ENCODE measurements around the gene ADARB1.

Gene ADARB1

DNA sequence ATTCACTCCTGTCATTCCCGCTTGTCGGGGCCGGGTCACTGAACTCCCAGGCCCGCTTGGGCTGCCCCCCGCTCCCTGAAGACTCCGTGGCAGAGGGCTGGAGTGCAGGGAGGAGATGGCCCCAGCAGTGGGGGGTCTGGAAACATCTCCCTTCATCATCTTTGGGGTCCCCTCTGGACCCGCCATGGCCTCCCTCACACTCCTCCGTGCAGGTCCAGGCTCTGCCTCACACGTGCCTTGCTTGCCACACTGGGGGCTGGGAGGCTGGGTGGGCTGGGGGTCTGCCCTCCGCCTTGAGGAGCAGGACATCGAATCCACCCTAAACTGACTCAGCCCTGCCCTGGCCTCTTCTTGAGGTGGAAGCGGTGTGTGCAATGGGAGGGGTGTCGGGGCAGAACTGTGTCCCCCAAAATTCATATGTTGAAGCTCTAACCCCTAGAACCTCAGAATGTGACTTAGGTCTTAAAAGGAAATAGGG, 178.1 kb downstream of the ADARB1 start:
- DNase-seq (ENCODE audit: low spot score): no peak

DNA sequence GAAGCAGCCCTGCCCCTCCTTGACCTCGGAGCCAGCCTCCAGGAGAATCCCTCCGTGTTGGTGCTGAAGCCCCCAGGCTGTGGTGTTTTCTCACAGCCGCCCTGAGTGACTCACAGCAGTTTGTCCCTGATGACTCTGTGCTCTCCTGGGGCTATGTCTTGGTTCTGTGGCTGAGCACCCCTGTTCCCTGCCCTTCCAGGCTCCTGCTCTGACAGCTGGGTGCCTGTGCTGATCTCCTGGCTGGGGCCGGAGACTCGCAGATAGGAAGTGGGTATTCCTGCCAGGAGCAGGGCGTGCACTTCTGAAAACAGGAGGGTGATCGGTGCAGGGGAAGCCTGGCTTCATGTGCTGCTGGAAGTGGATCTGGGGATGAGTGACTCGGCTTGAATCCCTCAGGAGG, 178.8 kb downstream of the ADARB1 start:
- DNase-seq (ENCODE audit: low spot score): no peak

DNA sequence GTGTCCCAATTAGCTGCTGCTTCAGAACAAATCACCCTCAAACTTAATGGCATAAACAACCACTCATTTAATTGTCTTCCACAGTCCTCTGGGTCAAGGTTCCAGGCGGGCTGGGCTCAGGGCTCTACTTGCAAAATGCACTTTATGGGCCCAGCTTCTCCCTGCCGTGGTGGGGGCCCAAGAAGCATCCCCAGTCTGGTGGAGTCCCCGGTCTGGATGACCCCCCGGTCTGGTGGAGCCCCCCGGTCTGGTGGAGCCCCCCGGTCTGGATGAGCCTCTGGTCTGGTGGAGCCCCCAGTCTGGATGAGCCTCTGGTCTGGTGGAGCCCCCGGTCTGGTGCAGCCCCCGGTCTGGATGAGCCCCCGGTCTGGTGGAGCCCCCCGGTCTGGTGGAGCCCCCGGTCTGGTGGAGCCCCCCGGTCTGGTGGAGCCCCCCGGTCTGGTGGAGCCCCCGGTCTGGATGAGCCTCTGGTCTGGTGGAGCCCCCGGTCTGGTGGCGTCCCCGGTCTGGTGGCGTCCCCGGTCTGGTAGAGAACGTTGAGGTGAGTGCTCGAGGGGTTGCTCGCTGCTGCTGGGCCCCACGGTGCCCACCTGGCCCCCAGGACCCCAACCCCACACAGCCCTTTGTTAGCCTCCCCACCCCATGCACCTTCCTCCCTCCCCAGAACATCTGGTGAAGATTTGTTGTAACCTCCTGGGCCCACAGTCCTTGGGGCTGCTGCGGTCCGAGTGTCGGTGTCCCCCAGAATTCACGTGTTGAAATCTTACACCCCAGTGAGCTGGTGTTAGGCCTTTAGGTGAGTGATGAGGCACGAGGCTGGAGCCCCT, 179.5 kb downstream of the ADARB1 start:
- no peak for DNase-seq (ENCODE audit: low spot score)

DNA sequence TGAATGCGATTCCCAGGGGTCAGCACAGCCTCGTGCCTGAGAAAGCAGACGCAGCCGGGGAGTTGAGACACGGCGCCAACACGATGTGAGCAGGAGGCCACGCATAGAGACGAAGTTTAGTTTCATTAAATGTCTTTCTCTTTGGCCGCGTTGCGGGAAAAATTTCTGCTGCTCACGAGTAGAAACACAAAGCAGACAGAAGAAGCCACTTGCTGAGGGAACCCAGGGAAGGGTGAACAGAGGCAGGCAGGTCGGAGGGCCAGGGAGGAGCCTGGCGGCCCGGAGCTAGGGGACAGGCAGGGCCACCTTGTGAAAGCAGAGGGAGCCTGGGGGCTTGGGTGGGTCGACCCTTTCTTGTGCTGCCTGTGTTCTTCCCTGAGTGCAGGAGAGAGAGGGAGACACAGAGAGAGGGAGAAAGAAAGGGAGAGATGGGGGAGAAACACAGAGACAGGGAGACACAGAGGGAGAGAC, 180.1 kb downstream of the ADARB1 start:
- no peak for DNase-seq (ENCODE audit: low spot score)

DNA sequence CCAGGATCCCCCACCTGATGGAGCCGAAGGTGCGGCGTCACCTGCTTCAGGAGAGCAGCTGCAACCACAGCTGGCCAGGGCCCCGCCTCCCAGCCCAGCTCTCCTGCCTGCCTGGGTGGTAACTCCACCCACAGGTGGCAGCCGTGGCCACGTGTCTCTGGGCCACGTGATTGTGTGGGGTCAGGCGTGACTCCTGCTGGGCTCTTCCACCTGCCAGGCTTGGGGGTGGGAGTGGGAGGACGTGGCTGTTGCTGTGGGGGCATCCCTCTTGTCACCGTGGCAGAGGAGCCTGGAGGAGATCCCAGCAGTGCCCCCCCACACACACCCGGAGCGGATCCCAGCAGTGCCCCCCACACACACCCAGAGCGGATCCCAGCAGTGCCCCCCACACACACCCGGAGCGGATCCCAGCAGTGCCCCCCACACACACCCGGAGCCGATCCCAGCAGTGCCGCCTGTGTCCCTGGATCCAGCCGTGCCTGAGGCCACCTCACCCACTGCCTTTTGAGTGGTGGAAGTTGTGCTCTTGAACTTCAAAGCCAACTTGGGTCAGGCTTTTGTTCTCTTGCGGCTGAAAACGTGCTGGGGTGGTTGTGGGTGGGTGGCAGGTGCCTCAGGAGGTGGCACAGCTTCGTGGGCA, 181.1 kb downstream of the ADARB1 start:
- no peak for DNase-seq (ENCODE audit: low spot score)

DNA sequence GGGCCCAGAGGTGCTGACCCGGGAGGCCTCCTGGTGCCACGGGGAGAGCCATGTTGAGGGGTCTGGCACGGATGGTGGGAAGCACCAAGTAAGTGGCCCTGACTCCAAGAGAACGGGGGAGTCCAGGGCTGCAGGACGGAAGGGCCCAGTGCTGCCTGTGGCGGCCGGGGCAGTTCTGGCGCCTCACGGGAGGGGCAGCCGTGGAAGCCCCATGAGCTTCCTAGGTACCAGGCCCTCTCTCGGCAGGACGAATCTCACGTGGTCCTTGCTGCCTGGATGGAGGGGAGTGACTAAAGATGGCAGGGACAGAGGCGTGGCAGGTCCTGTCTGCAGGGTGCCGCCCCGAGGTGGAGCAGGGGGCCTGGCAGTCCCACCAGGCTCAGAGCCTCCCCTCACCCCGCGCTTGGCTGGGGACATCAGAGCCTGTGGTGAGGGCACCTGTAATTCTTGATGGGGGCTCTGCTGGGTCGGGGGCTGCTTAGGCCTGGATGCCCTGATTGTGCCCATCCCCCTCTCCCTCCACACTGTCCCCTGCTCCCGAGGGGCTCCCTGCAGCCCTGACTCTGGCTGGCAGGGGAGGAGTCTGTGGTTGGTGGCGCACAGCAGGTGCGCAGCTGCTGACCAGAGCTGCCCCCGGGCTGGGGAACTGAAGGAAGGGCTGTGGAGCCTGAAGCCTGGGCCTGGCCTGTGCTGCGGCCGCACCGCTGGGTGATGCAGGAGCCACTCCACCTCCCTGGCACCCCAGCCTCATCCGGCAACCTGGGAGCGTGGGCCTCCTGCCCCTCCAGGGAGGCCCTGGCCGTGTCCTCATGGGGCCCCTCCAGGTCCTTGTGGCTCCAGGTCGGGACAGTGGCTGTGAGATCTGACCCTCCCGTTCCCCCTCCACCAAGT, 181.9 kb downstream of the ADARB1 start:
- DNase-seq (ENCODE audit: low spot score): no peak

DNA sequence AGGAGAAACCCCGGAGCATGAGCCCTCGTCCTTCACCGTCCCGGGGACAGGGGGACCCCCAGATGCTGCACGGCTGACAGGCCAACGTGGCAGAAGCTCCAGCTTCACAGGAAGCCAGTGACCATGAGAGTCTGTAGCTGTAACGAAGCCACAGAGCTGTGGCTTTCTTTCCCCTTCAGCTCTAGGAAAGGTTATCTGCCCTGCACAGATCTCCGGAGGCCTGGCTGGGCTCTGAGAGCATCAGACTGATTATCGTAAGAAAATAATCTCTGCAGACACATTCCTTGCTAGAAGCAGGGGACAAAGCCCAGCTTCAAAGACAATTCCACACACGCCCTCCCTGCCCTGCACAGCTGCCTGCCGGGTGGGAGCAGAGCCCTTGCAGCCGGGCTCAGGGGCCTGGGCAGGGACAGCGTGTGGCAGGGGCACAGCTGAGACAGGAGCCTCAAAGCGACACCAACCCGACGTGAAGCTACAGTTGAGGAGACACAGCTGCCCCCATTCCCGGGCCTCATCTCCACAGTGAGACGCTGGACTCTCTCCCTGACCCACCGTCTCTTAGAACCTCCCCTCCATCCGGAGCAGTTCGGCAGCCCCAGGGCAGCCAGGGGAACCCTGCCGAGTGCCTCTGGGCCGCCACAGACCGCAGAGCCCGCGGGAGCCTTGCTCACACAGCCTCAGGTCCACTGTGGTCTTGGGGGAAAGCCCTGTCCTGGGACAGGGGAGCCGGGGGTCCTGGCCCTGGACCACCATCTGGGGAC, 182.7 kb downstream of the ADARB1 start:
- DNase-seq (ENCODE audit: low spot score): no peak

DNA sequence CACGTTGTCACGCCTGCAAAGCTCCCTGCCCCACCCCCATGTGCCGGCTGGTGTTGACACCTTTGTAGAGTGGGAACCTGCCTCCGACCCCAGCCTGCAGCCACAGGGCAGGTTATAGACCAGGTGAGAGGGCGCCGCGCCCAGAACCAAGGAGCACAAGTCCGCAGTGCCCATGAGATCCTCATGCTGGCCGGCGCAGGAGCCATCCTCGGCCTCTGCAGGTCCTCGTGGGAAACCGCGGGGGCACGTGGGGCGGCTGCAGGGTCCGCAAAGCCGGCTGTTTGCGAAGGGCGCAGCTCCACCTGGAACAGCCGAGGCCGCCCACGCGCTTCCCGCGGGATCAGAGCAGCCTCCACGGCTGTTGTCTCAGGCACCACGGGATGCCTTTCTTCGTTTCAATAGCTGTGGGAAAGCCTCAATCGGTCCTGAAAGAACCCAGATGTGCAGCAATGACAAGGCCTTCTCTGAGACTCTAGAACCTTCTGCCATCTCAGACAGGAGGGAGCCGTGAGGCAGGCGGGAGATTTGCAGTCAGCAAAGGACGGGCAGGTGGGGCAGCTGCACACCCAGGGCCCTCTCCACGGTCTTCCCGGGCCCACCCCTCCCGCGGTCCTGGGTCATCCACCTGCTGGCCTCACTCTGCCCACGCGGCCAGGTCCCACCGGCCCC, 183.4 kb downstream of the ADARB1 start:
- DNase-seq (ENCODE audit: low spot score): no peak

DNA sequence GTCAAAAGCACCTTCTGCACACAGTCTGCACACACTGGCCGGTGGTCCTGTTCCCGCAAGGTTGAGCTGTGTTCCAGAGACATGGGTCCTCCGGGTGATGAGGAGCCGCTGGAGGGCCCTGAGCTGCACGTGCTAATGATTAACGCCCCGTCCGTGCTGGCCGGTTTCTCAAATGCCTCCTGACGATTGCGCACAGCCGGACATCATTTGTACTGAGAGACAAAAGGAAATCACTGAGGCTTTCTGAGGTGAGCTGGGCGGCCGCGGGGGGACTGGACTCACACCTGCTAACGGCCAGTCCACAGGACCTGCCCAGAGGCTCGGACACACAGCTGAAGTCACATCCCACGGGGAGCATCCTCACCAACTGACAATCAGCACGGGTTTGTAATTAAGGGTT, 184.1 kb downstream of the ADARB1 start:
- no peak for DNase-seq (ENCODE audit: low spot score)

DNA sequence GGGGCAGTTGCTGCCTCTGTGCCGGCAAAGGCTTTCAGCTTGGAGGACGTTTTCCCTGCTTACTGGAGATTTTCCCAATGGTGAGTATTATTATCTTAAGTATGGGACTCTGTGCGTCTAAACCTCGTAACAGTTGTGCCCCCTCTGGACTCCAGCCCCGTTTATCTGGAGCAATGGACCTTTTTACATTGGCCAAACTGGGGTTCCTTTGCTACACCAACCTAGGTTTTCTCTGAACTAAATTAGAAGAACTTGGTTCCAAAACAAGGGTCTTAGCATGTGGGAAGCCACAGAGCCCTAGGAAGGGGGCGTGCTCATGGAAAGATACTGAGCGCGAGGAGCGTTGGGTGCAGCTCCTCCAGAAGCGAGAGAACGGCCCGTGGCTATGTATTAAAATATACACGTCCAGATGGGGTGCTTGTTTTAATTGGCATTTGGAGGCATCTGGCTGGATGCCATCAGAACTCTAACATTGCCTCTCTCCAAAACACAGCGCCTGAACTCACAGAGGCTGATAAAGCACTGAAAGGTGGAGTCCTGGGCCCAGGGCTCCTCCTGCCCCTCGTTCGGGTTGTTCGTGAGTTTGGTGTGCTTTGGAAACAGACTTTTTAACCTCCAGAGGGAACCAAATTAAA, 184.9 kb downstream of the ADARB1 start:
- no peak for DNase-seq (ENCODE audit: low spot score)

DNA sequence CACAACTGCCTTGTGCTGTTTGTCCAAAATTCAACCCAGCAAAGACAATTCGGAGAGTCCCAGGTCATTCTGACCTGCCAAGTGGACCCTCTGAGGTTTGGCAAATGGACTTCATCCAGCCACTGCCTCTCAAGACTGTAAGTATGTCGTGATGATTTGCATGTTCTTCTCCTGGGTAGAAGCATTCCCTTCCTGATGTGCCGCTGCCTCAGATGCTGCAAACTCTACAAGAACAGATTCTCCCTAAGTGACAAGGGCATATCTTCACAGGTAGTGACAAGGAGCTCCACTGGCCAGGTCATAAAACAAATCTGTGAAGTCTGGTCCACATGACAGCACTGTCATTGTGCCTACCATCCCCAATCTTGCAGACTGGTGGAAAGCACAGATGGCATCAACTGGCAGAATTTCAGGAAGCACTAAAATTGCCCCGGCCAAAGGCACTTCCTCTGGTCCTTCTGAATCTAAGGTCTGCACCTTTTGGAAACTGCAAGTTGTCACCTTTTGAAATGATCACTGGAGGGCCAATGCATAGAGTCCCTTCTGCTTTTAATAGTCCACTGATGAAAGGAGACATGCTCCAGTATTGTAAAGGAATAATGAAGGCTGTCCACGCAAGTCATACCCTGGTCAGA, 185.9 kb downstream of the ADARB1 start:
- DNase-seq (ENCODE audit: low spot score): no peak

DNA sequence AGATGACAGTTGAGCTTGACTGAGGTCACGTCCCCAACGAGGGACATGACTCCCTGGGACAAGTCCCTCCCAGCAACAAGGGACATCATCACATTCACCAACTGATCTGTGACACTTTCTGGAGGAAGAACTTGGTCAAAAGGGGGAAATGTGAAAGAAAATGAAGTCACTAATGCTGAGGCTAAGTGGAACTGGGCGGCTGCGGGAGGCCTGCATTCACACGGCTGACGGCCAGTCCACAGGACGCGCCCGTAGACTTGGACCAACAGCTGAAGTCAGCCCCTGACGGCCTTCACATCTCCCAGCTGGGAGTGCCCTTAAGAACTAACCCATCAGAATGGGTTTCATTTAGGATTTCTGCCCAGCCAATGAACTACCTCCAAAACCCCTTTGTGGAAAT, 186.7 kb downstream of the ADARB1 start:
- DNase-seq (ENCODE audit: low spot score): no peak

DNA sequence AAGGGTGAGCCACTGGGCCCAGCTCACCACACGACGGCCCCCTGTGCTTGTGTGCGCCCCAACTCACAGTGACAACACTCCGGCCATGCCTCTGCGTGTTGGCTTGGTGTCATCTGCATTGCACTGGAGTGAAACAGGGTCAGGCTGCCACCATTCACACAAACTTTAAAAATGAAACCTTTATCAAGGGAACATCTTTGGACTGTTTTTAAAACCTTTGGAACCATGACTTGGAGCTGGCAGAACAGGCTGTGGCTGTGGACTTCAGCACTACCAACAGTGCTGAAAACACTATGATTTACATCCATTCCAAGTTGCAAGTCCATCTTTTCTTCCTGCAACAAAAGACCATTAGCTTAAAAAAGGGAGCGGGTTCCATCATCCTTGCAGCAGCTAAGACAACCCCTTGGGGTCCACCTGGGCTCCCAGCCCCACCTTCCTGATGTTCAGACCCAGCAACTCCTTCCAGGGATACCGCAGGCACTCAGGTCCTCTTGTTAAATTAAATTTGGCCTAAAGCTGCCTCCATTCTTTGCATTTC, 187.7 kb downstream of the ADARB1 start:
- DNase-seq (ENCODE audit: low spot score): no peak

DNA sequence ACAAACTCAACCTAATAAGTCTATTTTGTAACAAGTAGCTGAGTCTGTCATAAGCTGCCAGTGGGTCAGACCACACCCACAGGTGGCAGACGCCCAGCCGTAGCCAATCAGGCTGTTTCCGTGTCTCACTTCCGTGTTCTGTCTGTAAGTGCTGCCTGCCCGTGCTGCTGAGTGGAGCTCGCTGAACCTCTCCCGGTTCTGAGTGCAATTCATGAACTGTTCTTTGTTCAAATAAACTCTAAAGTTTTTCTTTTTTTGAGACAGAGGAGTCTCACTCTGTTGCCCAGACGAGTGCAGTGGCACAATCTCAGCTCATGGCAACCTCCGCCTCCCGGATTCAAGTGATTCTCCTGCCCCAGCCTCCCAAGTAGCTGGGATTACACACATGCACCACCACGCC, 188.2 kb downstream of the ADARB1 start:
- DNase-seq (ENCODE audit: low spot score): no peak

DNA sequence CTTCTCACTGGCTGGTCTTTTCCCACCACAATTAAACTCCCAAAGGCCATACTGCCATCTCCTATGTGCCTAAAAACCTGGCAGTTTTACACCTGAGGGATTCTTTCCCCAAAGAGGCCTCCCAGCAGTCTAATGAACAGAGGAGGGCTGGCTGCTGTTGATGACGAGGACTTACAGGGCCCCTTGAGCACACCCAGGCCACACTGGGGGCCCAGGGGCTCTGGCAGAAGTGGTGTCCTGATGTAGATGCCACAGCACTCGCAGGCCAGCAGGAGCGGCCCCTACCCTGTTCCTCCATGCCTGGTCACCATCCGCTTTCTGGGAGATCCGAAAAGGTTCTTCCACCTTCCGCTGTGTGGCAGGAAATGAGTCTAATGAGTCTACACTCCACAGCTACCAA, 189.2 kb downstream of the ADARB1 start:
- DNase-seq (ENCODE audit: low spot score): no peak

DNA sequence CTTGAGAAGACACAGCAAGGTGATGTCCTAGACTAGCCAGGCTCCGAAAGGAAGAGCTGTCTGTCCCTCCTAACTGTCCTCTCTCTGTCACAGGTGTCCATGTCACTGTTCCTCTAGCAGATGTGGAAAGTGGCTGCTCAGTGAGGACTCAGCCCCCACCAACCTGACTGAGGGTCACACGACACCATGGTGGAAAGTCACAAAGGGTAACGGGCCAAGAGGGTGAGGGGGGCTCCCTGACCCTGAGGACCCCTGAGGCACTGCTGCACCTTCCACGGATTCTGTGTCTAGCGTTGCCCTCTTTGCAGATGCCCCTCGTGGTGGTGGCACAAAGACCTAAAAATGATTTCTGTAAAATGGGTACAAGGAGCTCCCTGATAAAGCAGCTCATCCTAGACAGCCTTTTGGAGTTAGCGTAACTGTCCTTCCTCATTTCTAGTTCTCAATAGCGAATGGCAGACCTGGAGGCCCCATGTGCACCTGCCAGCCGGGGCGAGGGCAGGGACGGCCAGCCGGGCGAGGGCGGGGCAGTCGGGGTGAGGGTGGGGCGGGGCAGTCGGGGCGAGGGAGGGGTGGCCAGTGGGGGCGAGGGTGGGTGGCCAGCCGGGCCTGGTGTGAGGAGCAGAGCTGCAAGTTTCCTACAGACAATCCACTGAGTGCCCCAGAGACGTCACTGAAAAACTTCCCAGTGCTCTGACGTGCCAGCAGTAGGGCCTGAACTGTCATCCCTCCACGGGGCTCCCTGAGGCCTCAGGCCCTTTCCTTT, 189.9 kb downstream of the ADARB1 start:
- no peak for DNase-seq (ENCODE audit: low spot score)

DNA sequence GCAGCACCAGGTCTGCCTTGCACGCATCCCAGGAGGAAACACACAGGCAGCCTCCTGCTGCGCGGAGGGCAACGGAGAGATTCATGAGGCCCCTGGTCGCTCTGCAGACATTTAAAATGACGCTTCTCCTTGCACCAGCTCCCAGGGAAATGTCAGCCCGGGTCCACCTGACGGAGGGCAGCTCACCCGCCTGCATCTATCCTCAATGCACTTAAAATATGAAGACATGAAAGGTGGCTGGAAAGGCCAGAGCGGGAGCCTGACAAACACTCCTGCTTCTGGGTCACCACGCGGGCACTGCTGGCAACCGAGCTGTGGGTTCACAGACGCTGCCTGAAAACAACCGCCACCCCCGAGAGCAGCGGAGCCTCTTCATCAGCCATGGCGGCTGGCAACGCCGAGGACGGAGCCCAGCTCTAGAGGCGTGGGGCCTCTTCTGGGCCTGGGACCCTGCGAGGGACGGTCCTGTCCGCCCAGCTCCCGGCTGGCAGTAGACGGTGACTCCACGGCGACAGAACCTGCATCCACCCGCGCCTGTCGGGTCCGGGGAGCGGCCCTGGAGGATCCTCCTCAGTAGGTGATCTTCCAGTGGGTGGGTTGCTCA, 190.6 kb downstream of the ADARB1 start:
- no peak for DNase-seq (ENCODE audit: low spot score)

DNA sequence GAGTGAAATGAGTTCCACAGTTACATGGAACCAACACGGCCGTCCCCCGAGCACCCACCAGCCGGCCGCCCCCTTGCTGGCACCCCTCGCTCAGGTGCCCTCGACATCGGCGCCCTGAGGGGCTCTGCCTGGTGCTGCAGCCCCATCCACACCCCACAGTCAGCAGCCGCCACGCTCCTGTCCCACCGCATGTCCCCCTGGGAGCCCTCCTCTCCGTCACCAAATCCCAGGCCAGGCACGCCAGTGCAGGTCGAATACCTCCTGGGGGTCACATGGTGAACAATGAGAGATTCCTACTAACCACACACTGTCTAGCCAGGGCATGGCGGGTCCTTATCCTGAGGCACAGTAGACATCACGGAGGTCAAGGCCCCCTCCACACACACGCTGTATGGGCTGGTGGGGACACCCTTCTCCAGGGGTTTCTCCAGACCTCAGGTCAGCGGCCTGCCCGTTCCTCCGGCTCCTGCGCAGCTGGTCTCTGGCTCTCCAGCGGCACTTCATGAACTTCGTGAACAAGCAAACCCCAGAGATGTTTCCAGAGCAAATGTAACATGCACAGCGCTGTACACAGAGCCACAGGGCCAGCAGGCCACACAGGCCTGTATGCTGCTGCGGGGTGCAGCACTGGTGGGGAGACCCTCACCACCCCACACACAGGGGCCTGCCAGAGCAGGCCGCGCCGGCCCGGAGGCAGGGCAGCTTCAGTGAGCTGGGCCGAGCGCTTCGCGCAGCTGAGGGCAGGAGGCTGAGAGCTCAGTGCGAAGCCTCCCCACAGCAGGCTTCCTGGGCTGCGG, 191.5 kb downstream of the ADARB1 start:
- no peak for DNase-seq (ENCODE audit: low spot score)

Data from COLO829 (cell line).